ENCODE results near the gene TLE3. TPM values are rescaled to one million over a fixed set of nuclear protein-coding genes. Genes with fewer than 3 reads are reported as not detected.
A peak's percentile ranks its signal among the peaks of the same experiment; 100 is the strongest.

TLE3 gene
- total and polyA plus RNA-seq, 10 donors, result 23.7 to 141 (median 104) TPM

DNA sequence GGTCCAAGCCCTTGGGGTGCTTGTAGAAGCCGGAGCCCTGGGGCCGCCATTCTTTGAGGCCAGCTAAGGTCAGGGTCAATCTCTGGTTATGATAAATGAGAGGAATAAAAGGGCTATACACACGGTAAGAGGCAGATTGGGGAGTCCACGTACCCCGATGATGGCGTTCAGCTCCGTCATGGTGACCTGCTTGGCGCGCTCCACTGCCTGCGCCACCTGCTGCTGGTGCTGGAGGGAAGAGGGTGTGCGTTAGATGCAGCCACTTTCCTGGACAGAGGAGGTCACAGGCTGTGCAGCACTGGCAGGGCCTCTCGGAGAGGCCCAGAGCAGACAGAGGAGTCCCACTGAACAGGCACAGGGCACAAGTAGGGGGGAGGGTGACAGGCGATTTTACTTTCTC is 23.3 kb downstream of the TLE3 start:
- H3K4me3 ChIP-seq, result no peak overlapping the region
- TF ChIP-seq POLR2AphosphoS5 (IDR thresholded peaks at IDR 0.05), result peak in 1 of 3 donors; percentile 65
- TF ChIP-seq, protein P1, sequence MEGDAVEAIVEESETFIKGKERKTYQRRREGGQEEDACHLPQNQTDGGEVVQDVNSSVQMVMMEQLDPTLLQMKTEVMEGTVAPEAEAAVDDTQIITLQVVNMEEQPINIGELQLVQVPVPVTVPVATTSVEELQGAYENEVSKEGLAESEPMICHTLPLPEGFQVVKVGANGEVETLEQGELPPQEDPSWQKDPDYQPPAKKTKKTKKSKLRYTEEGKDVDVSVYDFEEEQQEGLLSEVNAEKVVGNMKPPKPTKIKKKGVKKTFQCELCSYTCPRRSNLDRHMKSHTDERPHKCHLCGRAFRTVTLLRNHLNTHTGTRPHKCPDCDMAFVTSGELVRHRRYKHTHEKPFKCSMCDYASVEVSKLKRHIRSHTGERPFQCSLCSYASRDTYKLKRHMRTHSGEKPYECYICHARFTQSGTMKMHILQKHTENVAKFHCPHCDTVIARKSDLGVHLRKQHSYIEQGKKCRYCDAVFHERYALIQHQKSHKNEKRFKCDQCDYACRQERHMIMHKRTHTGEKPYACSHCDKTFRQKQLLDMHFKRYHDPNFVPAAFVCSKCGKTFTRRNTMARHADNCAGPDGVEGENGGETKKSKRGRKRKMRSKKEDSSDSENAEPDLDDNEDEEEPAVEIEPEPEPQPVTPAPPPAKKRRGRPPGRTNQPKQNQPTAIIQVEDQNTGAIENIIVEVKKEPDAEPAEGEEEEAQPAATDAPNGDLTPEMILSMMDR (IDR thresholded peaks at IDR 0.05 in 8 of 11, conservative IDR thresholded peaks at IDR 0.05 in 3 of 11), result no peak
- no peak for TF ChIP-seq POLR2A (IDR thresholded peaks at IDR 0.05)
- H3K36me3 ChIP-seq, result peaks cover 13 to 100% (median 74%) of the 10 kb centered on the region in 6 donors
- no peaks in the 10 kb centered on the region for H3K27me3 ChIP-seq (replicated peaks in 1 of 7)
- H3K4me1 ChIP-seq, result peaks cover 0 to 84% (median 25%) of the 10 kb centered on the region in 6 donors
- intact Hi-C loops (cut with DNase I; ENCODE audit: low total_unique reads), result no loop called here
- H3K9me3 ChIP-seq, result no peaks in the 10 kb centered on the region
- H3K27ac ChIP-seq, result no peak overlapping the region
- DNase-seq, result no peak
- WGBS, 5 donors, result 93 to 96% (median 95%) methylated on average over 13 of the region's 13 CpGs

DNA sequence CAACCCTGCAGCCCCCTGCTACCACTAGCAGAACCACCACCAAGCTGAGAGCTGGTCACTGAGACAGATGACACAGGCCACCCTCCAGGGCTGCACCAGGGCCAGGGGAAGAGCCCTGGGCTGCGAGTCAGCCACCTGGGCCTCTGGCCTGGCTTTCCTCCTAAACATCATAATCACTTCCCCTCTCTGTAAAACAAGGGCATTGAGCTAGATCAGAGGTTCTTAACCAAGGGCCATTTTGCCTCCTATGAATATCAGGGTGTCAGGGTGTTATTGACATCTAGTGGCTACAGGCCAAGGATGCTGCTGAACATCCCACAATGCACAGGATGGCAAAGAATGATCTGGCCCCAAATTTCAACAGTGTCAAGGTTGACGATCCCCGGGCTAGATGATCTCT is 25.2 kb downstream of the TLE3 start:
- no peaks in the 10 kb centered on the region for H3K27me3 ChIP-seq (replicated peaks in 1 of 7)
- WGBS, 5 donors, result 71 to 88% (median 82%) methylated on average over 3 of the region's 3 CpGs
- peaks cover 16 to 100% (median 82%) of the 10 kb centered on the region in 6 donors for H3K36me3 ChIP-seq
- no peaks in the 10 kb centered on the region for H3K9me3 ChIP-seq
- intact Hi-C loops (cut with DNase I; ENCODE audit: low total_unique reads), result no loop called here
- H3K4me3 ChIP-seq, result no peak overlapping the region
- H3K27ac ChIP-seq, result peak overlapping the region in 2 of 8 donors; percentile 39 to 47
- TF ChIP-seq POLR2A (IDR thresholded peaks at IDR 0.05), result no peak
- TF ChIP-seq POLR2AphosphoS5 (IDR thresholded peaks at IDR 0.05), result no peak
- TF ChIP-seq, protein P1 (IDR thresholded peaks at IDR 0.05 in 8 of 11, conservative IDR thresholded peaks at IDR 0.05 in 3 of 11), result peak in 4 of 11 experiments; percentile 9 to 37 (median 31)
- peaks cover 0 to 65% (median 20%) of the 10 kb centered on the region in 6 donors for H3K4me1 ChIP-seq
- no peak for DNase-seq

DNA sequence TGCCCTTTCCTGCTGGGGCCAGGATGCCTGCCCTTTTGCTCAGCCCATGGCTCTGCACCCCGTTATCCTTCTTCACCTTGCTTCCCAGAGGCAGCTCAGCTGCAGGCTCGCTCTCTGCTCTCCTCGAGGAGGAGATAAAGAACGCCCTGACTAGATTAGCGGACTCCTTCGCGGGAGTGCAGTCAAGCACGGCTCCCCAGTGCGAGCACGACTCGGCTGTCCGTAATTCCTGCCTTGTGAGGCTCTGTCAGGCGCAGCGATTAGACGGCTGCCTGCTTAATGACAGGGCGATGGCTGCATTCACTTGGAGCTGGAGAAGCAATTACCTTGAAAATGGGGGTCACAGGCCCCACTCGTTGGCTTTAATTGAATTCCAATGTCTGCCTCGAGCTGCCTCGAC is 25.9 kb downstream of the TLE3 start:
- Histone ChIP-seq H3K27ac (peak overlapping the region in 2 of 8 donors; percentile 39 to 47), H3K9me3 (no peaks in the 10 kb centered on the region), H3K4me3 (no peak overlapping the region), H3K4me1 (peaks cover 0 to 58% (median 20%) of the 10 kb centered on the region in 6 donors), H3K27me3 (replicated peaks in 1 of 7) (no peaks in the 10 kb centered on the region), H3K36me3 (peaks cover 16 to 100% (median 88%) of the 10 kb centered on the region in 6 donors)
- intact Hi-C loops (cut with DNase I; ENCODE audit: low total_unique reads), result no loop called here
- WGBS, 5 donors, result 67 to 87% (median 79%) methylated on average over 19 of the region's 19 CpGs
- peak; percentile 81 for DNase-seq
- no peak for TF ChIP-seq POLR2A (IDR thresholded peaks at IDR 0.05)
- TF ChIP-seq, protein P1 (IDR thresholded peaks at IDR 0.05 in 8 of 11, conservative IDR thresholded peaks at IDR 0.05 in 3 of 11), result no peak
- TF ChIP-seq POLR2AphosphoS5 (IDR thresholded peaks at IDR 0.05), result peak; percentile 47 to 58 (median 56)

DNA sequence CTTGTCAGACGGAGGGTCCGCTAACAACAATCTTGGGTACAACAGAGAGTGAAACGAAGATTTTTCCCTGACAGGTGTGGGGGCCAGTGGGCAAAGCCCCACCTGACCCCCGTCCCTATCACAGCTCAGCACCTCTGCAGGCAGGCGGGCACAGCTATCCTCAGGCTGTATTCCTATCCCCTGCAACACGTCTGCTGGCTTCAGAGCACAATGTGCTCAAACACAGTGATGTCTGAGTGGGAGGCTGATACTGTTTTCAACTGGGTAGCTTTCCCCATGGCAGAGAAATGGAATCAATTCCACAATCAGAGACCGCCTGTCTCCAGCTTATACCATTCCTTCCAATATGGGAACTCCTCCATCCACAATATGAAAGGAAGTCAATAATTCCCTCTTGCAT is 28.0 kb downstream of the TLE3 start:
- no peaks in the 10 kb centered on the region for H3K27me3 ChIP-seq (replicated peaks in 1 of 7)
- H3K27ac ChIP-seq, result no peak overlapping the region
- TF ChIP-seq POLR2A (IDR thresholded peaks at IDR 0.05), result no peak
- TF ChIP-seq, protein P1 (IDR thresholded peaks at IDR 0.05 in 8 of 11, conservative IDR thresholded peaks at IDR 0.05 in 3 of 11), result no peak
- peak in 1 of 3 donors; percentile 27 for TF ChIP-seq POLR2AphosphoS5 (IDR thresholded peaks at IDR 0.05)
- no peak overlapping the region for H3K4me3 ChIP-seq
- H3K36me3 ChIP-seq, result peaks cover 16 to 100% (median 93%) of the 10 kb centered on the region in 6 donors
- H3K4me1 ChIP-seq, result peaks cover 0 to 43% (median 20%) of the 10 kb centered on the region in 6 donors
- no peak for DNase-seq
- intact Hi-C loops (cut with DNase I; ENCODE audit: low total_unique reads), result no loop called here
- H3K9me3 ChIP-seq, result no peaks in the 10 kb centered on the region
- 95 to 97% (median 96%) methylated on average over 7 of the region's 7 CpGs for WGBS, 5 donors

Data from spleen (tissue), 11 donors.